Upper lobe of left lung (tissue), 6 donors: ENCODE data around the gene PRICKLE1. TPM values are rescaled to one million over a fixed set of nuclear protein-coding genes. Genes with fewer than 3 reads are reported as not detected.

ENCODE experiments used
- ATAC-seq, 2 donors: fragments of 200-7000 bp; cut with Tn5 transposase; one replicate each; pipeline ENCODE4 v1.9.1; 2022; ENCODE audit warnings: mild to moderate bottlenecking in 2 of 2, moderate library complexity in 2 of 2; ENCODE audit not compliant: low FRiP score in 2 of 2
- DNase-seq, 2 donors: peaks; one replicate each; pipeline ENCODE4 v3.0.0-alpha.2; 2019 to 2020
- H3K27ac ChIP-seq, 4 donors: fragments of 200-600 bp; sonication (generic); one replicate each; pipeline ENCODE4 v1.5.1; 2016 to 2019
- H3K27me3 ChIP-seq, 4 donors: fragments of 200-600 bp; sonication (generic); one replicate each; pipeline ENCODE4 v1.5.1; 2017 to 2019
- H3K36me3 ChIP-seq, 4 donors: fragments of 200-600 bp; sonication (generic); one replicate each; pipeline ENCODE4 v1.5.1; 2016 to 2019
- H3K4me1 ChIP-seq, 4 donors: fragments of 200-600 bp; sonication (generic); one replicate each; pipeline ENCODE4 v1.5.1; 2018 to 2019
- H3K4me3 ChIP-seq, 4 donors: fragments of 200-600 bp; sonication (generic); one replicate each; pipeline ENCODE4 v1.5.1; 2017 to 2019; ENCODE audit warnings: mild to moderate bottlenecking in 2 of 4, moderate library complexity in 1 of 4
- H3K9me3 ChIP-seq, 4 donors: fragments of 200-600 bp; sonication (generic); one replicate each; pipeline ENCODE4 v1.5.1; 2018 to 2019
- CTCF ChIP-seq, 6 experiments: fragments of 450-650 bp in 4 of 6; fragments of 200-600 bp in 2 of 6; sonication (generic) in 2 of 6; IDR thresholded peaks; one replicate each; pipeline ENCODE4 v1.5.1; 2016 to 2019; ENCODE audit warnings: antibody characterized with exemption in 6 of 6
- EP300 ChIP-seq, 4 donors: sonication (generic); formaldehyde crosslinking; IDR thresholded peaks; one replicate each; pipeline ENCODE4 v1.5.1; 2017; ENCODE audit warnings: antibody characterized with exemption in 4 of 4, control low read depth in 2 of 4
- POLR2A ChIP-seq, 4 donors: fragments of 450-650 bp; IDR thresholded peaks; one replicate each; pipeline ENCODE4 v1.5.1; 2016 to 2017; ENCODE audit warnings: antibody characterized with exemption in 4 of 4, mild to moderate bottlenecking in 2 of 4
- POLR2AphosphoS5 ChIP-seq, 2 donors: sonication (generic); formaldehyde crosslinking; IDR thresholded peaks; one replicate each; pipeline ENCODE4 v1.5.1; 2017; ENCODE audit warnings: antibody characterized with exemption in 2 of 2
- WGBS, 2 donors: methylation state at CpG; one replicate each; pipeline ENCODE4 v1.1.5; 2017 to 2018; 5-methylcytosine and 5-hydroxymethylcytosine counted together
- total RNA-seq, 6 donors: library from RNA; depleted of rRNA in 4 of 6; stranded (reverse); fragments of >200 nt in 4 of 6; gene quantifications; one replicate each; pipeline versions ENCODE4 v1.1.0 to v1.2.1, GENCODE V29; 2016 to 2021
- donor health status: DM: no; HTN: no; CAD: no; lungs with moderate emphysema.
- donor health status: DM: no; HTN: yes; CAD: no; lungs with severe emphysema.

PRICKLE1 gene
- total RNA-seq, 6 donors from 2014 or later: 7.3 to 18.2 (median 10.2) TPM

GRCh38 chr12:42442311-42442759 lies 147.2 kb downstream of the PRICKLE1 start:
- ATAC-seq (no peak), DNase-seq (no peak)
- H3K9me3 ChIP-seq: no peaks in the 10 kb centered on the region
- no peaks in the 10 kb centered on the region for H3K27me3 ChIP-seq
- peaks cover 0 to 9% (median 6%) of the 10 kb centered on the region in 4 donors for H3K4me1 ChIP-seq
- H3K36me3 ChIP-seq: peaks cover 0 to 18% (median 9%) of the 10 kb centered on the region in 4 donors
- TF ChIP-seq EP300 (IDR thresholded peaks at IDR 0.05): no peak
- TF ChIP-seq POLR2A (IDR thresholded peaks at IDR 0.05): no peak
- no peak for TF ChIP-seq POLR2AphosphoS5 (IDR thresholded peaks at IDR 0.05)
- no peak for TF ChIP-seq CTCF (IDR thresholded peaks at IDR 0.05)
- no peak overlapping the region for H3K27ac ChIP-seq
- 77 to 85% methylated on average over 19 of the region's 19 CpGs for WGBS, 2 donors
- no peak overlapping the region for H3K4me3 ChIP-seq

DNA sequence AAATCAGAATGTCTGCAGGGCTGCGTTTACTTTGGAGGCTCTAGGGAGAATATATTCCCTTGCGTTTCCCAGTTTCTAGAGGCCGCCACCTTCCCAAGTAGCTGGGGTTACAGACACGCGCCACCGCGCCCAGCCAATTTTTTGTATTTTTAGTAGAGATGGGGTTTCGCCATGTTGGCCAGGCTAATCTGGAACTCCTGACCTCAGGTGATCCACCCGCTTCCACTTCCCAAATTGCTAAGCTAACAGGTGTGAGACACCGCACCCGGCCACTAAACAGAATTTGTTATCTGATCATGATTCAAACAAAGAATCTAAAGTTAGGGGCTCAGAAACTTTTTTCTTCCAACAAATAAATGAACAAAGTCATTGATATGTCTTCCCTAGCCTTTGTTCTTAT lies 148.9 kb downstream of the PRICKLE1 start:
- DNase-seq (no peak), ATAC-seq (no peak)
- no peaks in the 10 kb centered on the region for H3K9me3 ChIP-seq
- TF ChIP-seq POLR2A (IDR thresholded peaks at IDR 0.05) (no peak), EP300 (IDR thresholded peaks at IDR 0.05) (no peak), CTCF (IDR thresholded peaks at IDR 0.05) (no peak), POLR2AphosphoS5 (IDR thresholded peaks at IDR 0.05) (no peak)
- H3K4me3 ChIP-seq: no peak overlapping the region
- H3K4me1 ChIP-seq: no peaks in the 10 kb centered on the region
- peaks cover 0 to 18% (median 9%) of the 10 kb centered on the region in 4 donors for H3K36me3 ChIP-seq
- WGBS, 2 donors: 96 to 99% methylated on average over 11 of the region's 11 CpGs
- H3K27me3 ChIP-seq: no peaks in the 10 kb centered on the region
- no peak overlapping the region for H3K27ac ChIP-seq

DNA sequence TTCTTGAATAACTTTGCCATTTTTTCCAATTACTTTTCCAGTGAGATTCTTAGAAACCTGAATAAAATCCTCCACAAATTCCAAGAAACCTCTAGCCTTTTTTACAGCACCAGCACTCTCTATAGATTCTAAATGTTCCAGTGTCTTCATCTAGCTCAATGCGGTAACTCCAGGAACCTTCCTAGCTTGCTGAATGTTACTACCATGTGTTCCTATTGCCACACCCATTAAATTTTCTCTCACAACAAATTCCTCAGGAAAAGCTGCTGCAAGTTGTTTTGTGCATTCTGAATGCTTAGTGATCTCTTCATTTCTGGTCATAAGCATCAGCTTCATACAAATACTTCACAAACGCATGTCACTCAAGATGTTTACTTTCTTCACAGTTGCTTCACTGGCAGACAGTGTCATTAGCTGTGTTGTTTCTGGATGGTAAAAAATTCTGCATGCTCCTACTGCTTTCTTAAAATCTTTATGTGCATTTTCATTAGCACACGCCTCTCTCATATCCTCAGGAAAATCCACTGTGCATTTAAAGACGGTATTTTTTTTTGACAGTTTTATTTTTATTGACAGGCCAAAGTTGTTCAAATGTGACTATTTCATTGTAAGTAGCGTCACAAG lies 156.9 kb downstream of the PRICKLE1 start:
- peaks cover 0 to 5% (median 0%) of the 10 kb centered on the region in 4 donors for H3K36me3 ChIP-seq
- TF ChIP-seq POLR2A (IDR thresholded peaks at IDR 0.05) (no peak), CTCF (IDR thresholded peaks at IDR 0.05) (no peak), EP300 (IDR thresholded peaks at IDR 0.05) (no peak), POLR2AphosphoS5 (IDR thresholded peaks at IDR 0.05) (no peak)
- ATAC-seq (no peak), DNase-seq (no peak)
- H3K27ac ChIP-seq: no peak overlapping the region
- no peaks in the 10 kb centered on the region for H3K9me3 ChIP-seq
- no peak overlapping the region for H3K4me3 ChIP-seq
- no peaks in the 10 kb centered on the region for H3K27me3 ChIP-seq
- no peaks in the 10 kb centered on the region for H3K4me1 ChIP-seq
- WGBS, 2 donors: 93 to 95% methylated on average over 5 of the region's 5 CpGs

DNA sequence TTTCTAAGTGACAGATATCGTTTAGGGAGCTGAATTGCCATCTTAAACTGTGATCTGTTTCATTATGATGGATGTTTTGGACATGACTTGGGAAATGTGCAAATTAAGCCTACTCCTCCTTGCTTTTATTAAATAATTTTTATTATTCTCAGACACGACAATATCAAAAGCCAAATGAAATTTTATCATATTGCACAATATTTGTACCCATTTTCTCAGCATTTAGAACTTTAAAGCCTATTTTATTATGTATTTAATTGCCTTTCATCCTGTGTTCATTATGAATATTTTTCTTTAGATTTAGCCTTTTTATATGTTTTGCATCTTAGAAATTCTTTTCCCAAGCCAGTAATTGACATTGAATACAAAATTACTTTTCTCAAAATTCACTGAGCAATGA lies 160.7 kb downstream of the PRICKLE1 start:
- no peak for TF ChIP-seq CTCF (IDR thresholded peaks at IDR 0.05)
- TF ChIP-seq EP300 (IDR thresholded peaks at IDR 0.05): no peak
- no peak for TF ChIP-seq POLR2A (IDR thresholded peaks at IDR 0.05)
- no peak for TF ChIP-seq POLR2AphosphoS5 (IDR thresholded peaks at IDR 0.05)
- no peaks in the 10 kb centered on the region for H3K27me3 ChIP-seq
- no peak overlapping the region for H3K4me3 ChIP-seq
- H3K4me1 ChIP-seq: no peaks in the 10 kb centered on the region
- 89% methylated on average over 2 of the region's 2 CpGs for WGBS, 2 donors
- ATAC-seq: no peak
- no peaks in the 10 kb centered on the region for H3K9me3 ChIP-seq
- DNase-seq: no peak
- peaks cover 0 to 7% (median 0%) of the 10 kb centered on the region in 4 donors for H3K36me3 ChIP-seq
- H3K27ac ChIP-seq: no peak overlapping the region

GRCh38 chr12:42426746-42427145 lies 162.8 kb downstream of the PRICKLE1 start:
- ATAC-seq (peak in 1 of 2 donors; percentile 45), DNase-seq (no peak)
- Histone ChIP-seq H3K27me3 (no peaks in the 10 kb centered on the region), H3K9me3 (no peaks in the 10 kb centered on the region), H3K36me3 (peaks cover 0 to 7% (median 0%) of the 10 kb centered on the region in 4 donors), H3K4me1 (peaks cover 0 to 9% (median 0%) of the 10 kb centered on the region in 4 donors), H3K4me3 (no peak overlapping the region), H3K27ac (no peak overlapping the region)
- TF ChIP-seq POLR2AphosphoS5 (IDR thresholded peaks at IDR 0.05): no peak
- no peak for TF ChIP-seq EP300 (IDR thresholded peaks at IDR 0.05)
- no peak for TF ChIP-seq POLR2A (IDR thresholded peaks at IDR 0.05)
- no peak for TF ChIP-seq CTCF (IDR thresholded peaks at IDR 0.05)
- 65 to 79% methylated on average over 6 of the region's 6 CpGs for WGBS, 2 donors
